ENCODE data around the gene HLA-DOA. TPM values are rescaled to one million over a fixed set of nuclear protein-coding genes. Genes with fewer than 3 reads are reported as not detected.

HLA-DOA gene
- total RNA-seq, 1 donor from 2014 or later = 30.2 TPM

GRCh38 chr6:33007831-33008400, 1.5 kb downstream of the HLA-DOA start:
- intact Hi-C loops (cut with DNase I) = no loop called here
- TF ChIP-seq POLR2A (IDR thresholded peaks at IDR 0.05) = no peak
- TF ChIP-seq CTCF (IDR thresholded peaks at IDR 0.05) = no peak
- TF ChIP-seq POLR2AphosphoS5 (IDR thresholded peaks at IDR 0.05; ENCODE audit: insufficient read depth in 1 of 2, low read depth in 1 of 2) = no peak
- no peaks in the 10 kb centered on the region for H3K27me3 ChIP-seq
- H3K27ac ChIP-seq = no peak overlapping the region
- no peak overlapping the region for H3K4me3 ChIP-seq
- no peaks in the 10 kb centered on the region for H3K36me3 ChIP-seq
- peaks cover 6% of the 10 kb centered on the region for H3K4me1 ChIP-seq
- DNase-seq (ENCODE audit: extremely low spot score in 2 of 2) = no peak
- H3K9me3 ChIP-seq = no peaks in the 10 kb centered on the region

DNA sequence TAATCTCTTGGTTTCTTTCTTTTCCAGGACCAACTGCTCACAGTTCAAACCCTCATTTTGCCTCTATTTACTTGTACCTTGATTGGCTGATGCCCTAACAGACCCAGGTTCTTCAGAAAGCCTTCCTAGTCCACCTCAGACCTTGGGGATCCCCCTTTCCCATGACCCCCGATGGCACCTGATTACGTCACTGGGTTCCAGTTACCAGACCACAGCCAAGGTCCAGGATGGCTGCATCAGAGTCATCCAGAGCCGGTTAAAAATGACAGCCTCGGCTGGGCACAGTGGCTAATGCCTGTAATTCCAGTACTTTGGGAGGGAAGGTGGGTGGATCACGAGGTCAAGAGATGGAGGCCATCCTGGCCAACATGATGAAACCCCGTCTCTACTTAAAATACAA, 4.5 kb downstream of the HLA-DOA start:
- no peak for DNase-seq (ENCODE audit: extremely low spot score in 2 of 2)
- peaks cover 6% of the 10 kb centered on the region for H3K4me1 ChIP-seq
- H3K27me3 ChIP-seq = no peaks in the 10 kb centered on the region
- no peak overlapping the region for H3K4me3 ChIP-seq
- TF ChIP-seq POLR2A (IDR thresholded peaks at IDR 0.05) (no peak), POLR2AphosphoS5 (IDR thresholded peaks at IDR 0.05; ENCODE audit: insufficient read depth in 1 of 2, low read depth in 1 of 2) (no peak), CTCF (IDR thresholded peaks at IDR 0.05) (no peak)
- no peak overlapping the region for H3K27ac ChIP-seq
- intact Hi-C loops (cut with DNase I) = no loop called here
- H3K9me3 ChIP-seq = no peaks in the 10 kb centered on the region
- no peaks in the 10 kb centered on the region for H3K36me3 ChIP-seq

DNA sequence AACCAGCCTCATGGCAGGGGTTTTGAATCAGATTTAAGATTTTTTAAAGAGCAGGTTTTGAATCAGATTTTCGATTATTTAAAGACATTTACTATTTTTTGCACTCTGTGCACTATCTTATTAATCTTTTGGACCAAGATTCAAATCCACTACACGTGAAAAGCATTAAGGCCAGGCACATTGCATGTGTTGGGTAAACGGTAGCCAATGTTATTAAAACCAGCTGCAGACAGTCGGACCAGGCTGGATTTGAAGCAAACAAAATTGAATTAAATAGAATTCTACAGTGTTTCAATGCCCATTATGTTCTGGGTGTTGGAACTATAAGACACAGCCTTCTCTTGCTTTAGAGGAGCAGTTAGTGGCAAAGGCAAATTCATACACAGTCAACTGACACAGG, 7.7 kb downstream of the HLA-DOA start:
- no peaks in the 10 kb centered on the region for H3K9me3 ChIP-seq

DNA sequence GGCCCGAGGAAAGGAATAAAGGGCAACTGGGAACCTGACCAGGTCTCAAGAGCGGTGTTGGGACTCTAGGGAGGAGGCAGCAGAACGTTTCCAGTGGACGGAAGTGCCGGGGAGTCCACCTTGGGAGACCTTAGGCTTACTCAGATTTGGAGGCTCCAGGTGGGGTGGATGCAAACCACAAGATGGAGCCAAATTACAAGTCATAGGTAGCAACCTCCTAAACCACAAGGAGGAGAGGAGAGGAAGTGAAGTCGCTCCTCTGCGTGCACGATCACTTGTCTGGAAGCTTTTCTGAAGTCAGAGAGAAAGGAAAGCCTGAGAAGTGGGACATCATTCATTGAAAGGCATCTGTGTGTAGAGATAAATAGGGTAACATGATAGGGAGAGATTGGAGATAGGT, 9.3 kb downstream of the HLA-DOA start:
- no peaks in the 10 kb centered on the region for H3K36me3 ChIP-seq
- no peak for DNase-seq (ENCODE audit: extremely low spot score in 2 of 2)
- no peak overlapping the region for H3K4me3 ChIP-seq
- intact Hi-C loops (cut with DNase I) = no loop called here
- no peak overlapping the region for H3K27ac ChIP-seq
- no peaks in the 10 kb centered on the region for H3K4me1 ChIP-seq
- H3K27me3 ChIP-seq = no peaks in the 10 kb centered on the region
- TF ChIP-seq CTCF (IDR thresholded peaks at IDR 0.05) (no peak), POLR2AphosphoS5 (IDR thresholded peaks at IDR 0.05; ENCODE audit: insufficient read depth in 1 of 2, low read depth in 1 of 2) (no peak), POLR2A (IDR thresholded peaks at IDR 0.05) (no peak)
- H3K9me3 ChIP-seq = no peaks in the 10 kb centered on the region

More for the DNA sequence above, 7.7 kb downstream of the HLA-DOA start:
- Histone ChIP-seq H3K27me3 (no peaks in the 10 kb centered on the region), H3K4me1 (no peaks in the 10 kb centered on the region), H3K36me3 (no peaks in the 10 kb centered on the region), H3K27ac (no peak overlapping the region), H3K4me3 (no peak overlapping the region)
- TF ChIP-seq POLR2A (IDR thresholded peaks at IDR 0.05) = no peak
- TF ChIP-seq POLR2AphosphoS5 (IDR thresholded peaks at IDR 0.05; ENCODE audit: insufficient read depth in 1 of 2, low read depth in 1 of 2) = no peak
- TF ChIP-seq CTCF (IDR thresholded peaks at IDR 0.05) = no peak
- no peak for DNase-seq (ENCODE audit: extremely low spot score in 2 of 2)
- intact Hi-C loops (cut with DNase I) = no loop called here

- H3K9me3 ChIP-seq = no peaks in the 10 kb centered on the region
- H3K4me1 ChIP-seq = no peaks in the 10 kb centered on the region
- intact Hi-C loops (cut with DNase I) = no loop called here
- H3K27me3 ChIP-seq = no peaks in the 10 kb centered on the region
- no peak for TF ChIP-seq CTCF (IDR thresholded peaks at IDR 0.05)
- TF ChIP-seq POLR2A (IDR thresholded peaks at IDR 0.05) = no peak
- TF ChIP-seq POLR2AphosphoS5 (IDR thresholded peaks at IDR 0.05; ENCODE audit: insufficient read depth in 1 of 2, low read depth in 1 of 2) = no peak
- DNase-seq (ENCODE audit: extremely low spot score in 2 of 2) = no peak
- no peaks in the 10 kb centered on the region for H3K36me3 ChIP-seq
- H3K27ac ChIP-seq = no peak overlapping the region
- H3K4me3 ChIP-seq = no peak overlapping the region
These were observed 13.9 kb downstream of the HLA-DOA start for GRCh38 chr6:32995448-32995847.
